CD1c-positive myeloid dendritic cell (primary cell): ENCODE data around the gene ZNF561.

Experiments
- DNase-seq: peaks from one replicate; pipeline ENCODE4 v3.0.0-alpha.2; 2016; ENCODE audit errors: extremely low spot score

ZNF561 gene

GRCh38 chr19:9580728-9581127, 40.3 kb downstream of the ZNF561 start:
- DNase-seq, result no peak

- DNase-seq, result no peak
Measured at GRCh38 chr19:9570255-9570654, 50.8 kb downstream of the ZNF561 start.

GRCh38 chr19:9566729-9567128, 54.3 kb downstream of the ZNF561 start:
- peak; percentile 5 for DNase-seq

- peak; percentile 11 for DNase-seq
Measured at GRCh38 chr19:9565900-9566705, 54.9 kb downstream of the ZNF561 start.
